OCI-M2 (cell line): ENCODE data around the gene RACGAP1.
"Not testable (repeated sequence)": the region's sequence is repeated elsewhere in the genome, so short reads cannot be mapped to it uniquely, and the experiment has no call there.

Experiments
- DNase-seq: peaks from one replicate; lab custom pipeline; 2025; ENCODE audit not compliant: unreplicated experiment; lab: John Stamatoyannopoulos, UW

RACGAP1 gene

GRCh38 chr12:49989400-49989799 is 35.9 kb downstream of the RACGAP1 start:
- not testable (repeated sequence) for DNase-seq

GRCh38 chr12:49987625-49988303 is 37.5 kb downstream of the RACGAP1 start:
- DNase-seq, result no peak

- DNase-seq, result not testable (repeated sequence)
Observed at GRCh38 chr12:49986476-49986875, 38.8 kb downstream of the RACGAP1 start.

GRCh38 chr12:49985981-49986380 is 39.3 kb downstream of the RACGAP1 start:
- no peak for DNase-seq

GRCh38 chr12:49984476-49985359 is 40.6 kb downstream of the RACGAP1 start:
- no peak for DNase-seq

GRCh38 chr12:49983892-49984291 is 41.4 kb downstream of the RACGAP1 start:
- DNase-seq, result no peak

GRCh38 chr12:49982246-49983087 is 42.8 kb downstream of the RACGAP1 start:
- no peak for DNase-seq

- DNase-seq, result no peak
Observed at GRCh38 chr12:49980501-49981349, 44.6 kb downstream of the RACGAP1 start.

- DNase-seq, result no peak
Observed at GRCh38 chr12:49979791-49980190, 45.5 kb downstream of the RACGAP1 start.

- no peak for DNase-seq
Observed at GRCh38 chr12:49979016-49979586, 46.2 kb downstream of the RACGAP1 start.

- DNase-seq, result no peak
Observed at GRCh38 chr12:49978125-49978524, 47.2 kb downstream of the RACGAP1 start.

GRCh38 chr12:49976557-49976956 is 48.7 kb downstream of the RACGAP1 start:
- no peak for DNase-seq

GRCh38 chr12:49975318-49975761 is 50.0 kb downstream of the RACGAP1 start:
- DNase-seq, result no peak

- DNase-seq, result no peak
Observed at GRCh38 chr12:49974677-49975317, 50.5 kb downstream of the RACGAP1 start.

- no peak for DNase-seq
Observed at GRCh38 chr12:49974231-49974675, 51.0 kb downstream of the RACGAP1 start.

- no peak for DNase-seq
Observed at GRCh38 chr12:49973361-49973830, 51.9 kb downstream of the RACGAP1 start.

- no peak for DNase-seq
Observed at GRCh38 chr12:49972641-49973360, 52.5 kb downstream of the RACGAP1 start, which contains the start of gene AQP6. Gene AQP6 (plus strand): TSS chr12:49972947. CDS start chr12:49973174, 227 bp downstream.

- DNase-seq, result no peak
Observed at GRCh38 chr12:49972129-49972528, 53.2 kb downstream of the RACGAP1 start.

- DNase-seq, result no peak
Observed at GRCh38 chr12:49971141-49971540, 54.2 kb downstream of the RACGAP1 start.
